Ammon's horn (tissue), 1 donor: Measurements from ENCODE around the gene CISD3.
"Not testable (repeated sequence)": the region's sequence is repeated elsewhere in the genome, so short reads cannot be mapped to it uniquely, and the experiment has no call there.

Source experiments
- DNase-seq: peaks from one replicate; pipeline ENCODE4 v3.0.0-alpha.2; 2016; ENCODE audit warnings: low spot score

The CISD3 gene

GRCh38 chr17:38707678-38708351, 22.3 kb upstream of the CISD3 start:
- DNase-seq = no peak

- DNase-seq = no peak
Observed at GRCh38 chr17:38709104-38709820, 20.9 kb upstream of the CISD3 start.

GRCh38 chr17:38709864-38710603, 20.1 kb upstream of the CISD3 start:
- no peak for DNase-seq

GRCh38 chr17:38710604-38710962, 19.6 kb upstream of the CISD3 start:
- no peak for DNase-seq

GRCh38 chr17:38710985-38711384, 19.2 kb upstream of the CISD3 start:
- DNase-seq = no peak

GRCh38 chr17:38711792-38712571, 18.2 kb upstream of the CISD3 start:
- DNase-seq = no peak

GRCh38 chr17:38712593-38712992, 17.5 kb upstream of the CISD3 start:
- DNase-seq = no peak

- no peak for DNase-seq
Observed at GRCh38 chr17:38713456-38714075, 16.6 kb upstream of the CISD3 start.

- no peak for DNase-seq
Observed at GRCh38 chr17:38715216-38715943, 14.8 kb upstream of the CISD3 start.

GRCh38 chr17:38716368-38717005, 13.7 kb upstream of the CISD3 start:
- DNase-seq = no peak

GRCh38 chr17:38717139-38717745, 12.9 kb upstream of the CISD3 start:
- no peak for DNase-seq

- no peak for DNase-seq
Observed at GRCh38 chr17:38719289-38719942, 10.7 kb upstream of the CISD3 start.

GRCh38 chr17:38719943-38720641, 10.0 kb upstream of the CISD3 start:
- DNase-seq = no peak

GRCh38 chr17:38720941-38721340, 9.2 kb upstream of the CISD3 start:
- DNase-seq = no peak

GRCh38 chr17:38721802-38722201, 8.3 kb upstream of the CISD3 start:
- no peak for DNase-seq

GRCh38 chr17:38724337-38724988, 5.7 kb upstream of the CISD3 start:
- peak; percentile 94 for DNase-seq

- DNase-seq = no peak
Observed at GRCh38 chr17:38725066-38725465, 5.1 kb upstream of the CISD3 start.

GRCh38 chr17:38726145-38726544, 4.0 kb upstream of the CISD3 start:
- DNase-seq = not testable (repeated sequence)

- no peak for DNase-seq
Observed at GRCh38 chr17:38727736-38728135, 2.4 kb upstream of the CISD3 start.
